Heart right ventricle (tissue), 16 donors: ENCODE results near the gene CCDC184. TPM values are rescaled to one million over a fixed set of nuclear protein-coding genes. Genes with fewer than 3 reads are reported as not detected.
A peak's percentile ranks its signal among the peaks of the same experiment; 100 is the strongest.

Source experiments
- ATAC-seq, 8 donors: fragments of 200-7000 bp; cut with Tn5 transposase; one replicate each; pipeline ENCODE4 v1.9.1; 2020; ENCODE audit warnings: mild to moderate bottlenecking in 8 of 8, moderate library complexity in 8 of 8, moderate number of reproducible peaks in 1 of 8
- DNase-seq, 2 donors: peaks; one replicate each; pipeline ENCODE4 v3.0.0-alpha.2; 2020
- H3K27ac ChIP-seq, 10 donors: fragments of 200-600 bp; sonication (generic) in 2 of 10; one replicate each; pipeline versions ENCODE4 v1.5.0 to v1.8.0; 2020 to 2022; ENCODE audit warnings: mild to moderate bottlenecking in 3 of 10
- H3K27me3 ChIP-seq, 7 donors: fragments of 200-600 bp; one replicate each; pipeline ENCODE4 v1.8.0; 2021 to 2022; ENCODE audit warnings: mild to moderate bottlenecking in 2 of 7
- H3K36me3 ChIP-seq, 9 donors: fragments of 200-600 bp; sonication (generic) in 1 of 9; one replicate each; pipeline versions ENCODE4 v1.5.0 to v1.8.0; 2020 to 2022; ENCODE audit warnings: mild to moderate bottlenecking in 2 of 9
- H3K4me1 ChIP-seq, 9 donors: fragments of 200-600 bp; sonication (generic) in 1 of 9; one replicate each; pipeline versions ENCODE4 v1.5.0 to v1.8.0; 2020 to 2022; ENCODE audit warnings: mild to moderate bottlenecking in 4 of 9
- H3K4me3 ChIP-seq, 10 donors: fragments of 200-600 bp; sonication (generic) in 2 of 10; one replicate each; pipeline versions ENCODE4 v1.5.0 to v1.8.0; 2020 to 2022; ENCODE audit warnings: mild to moderate bottlenecking in 7 of 10, moderate library complexity in 2 of 10
- H3K9me3 ChIP-seq, 11 donors: fragments of 200-600 bp in 10 of 11; sonication (generic) in 2 of 11; one replicate each; pipeline versions ENCODE4 v1.5.0 to v1.8.0; 2013 to 2022; ENCODE audit warnings: mild to moderate bottlenecking in 2 of 11, control low read depth in 1 of 11, moderate library complexity in 1 of 11
- WGBS, 2 donors: extraction: QIAGEN DNeasy Blood & Tissue Kit; methylation state at CpG; one replicate each; pipeline ENCODE4 v1.1.7; 2013; ENCODE audit warnings: inconsistent platforms in 1 of 2; 5-methylcytosine and 5-hydroxymethylcytosine counted together
- intact Hi-C, 10 donors: fragments of 100-400 bp; cut with DNase I; formaldehyde crosslinking; loops; one replicate each; pipeline versions ENCODE4 v1.11.1 to v1.14.2; 2022
- polyA plus RNA-seq, 2 donors: library from polyadenylated mRNA; stranded (reverse); fragments of 200-250 nt; gene quantifications; one replicate each; pipeline ENCODE4 v1.2.3, GENCODE V29; 2013
- total RNA-seq, 10 donors: library from RNA; stranded (reverse); fragmentation: NEBNext Ultra II Directional in 3 of 10; extraction: Animal tissue kit (Norgen Biotek cat#: 25700) in 3 of 10; gene quantifications; one replicate each; pipeline versions ENCODE4 v1.2.1 to v1.2.4, GENCODE V29; 2021 to 2023
- TF ChIP-seq, protein P1 (sequence below), 9 donors: fragments of 200-600 bp; sonication (generic) in 2 of 9; IDR thresholded peaks; one replicate each; pipeline versions ENCODE4 v1.5.0 to v1.8.0; 2021 to 2022; ENCODE audit warnings: antibody characterized with exemption in 9 of 9, mild to moderate bottlenecking in 5 of 9, moderate library complexity in 1 of 9
- donor health status: Arrhythmogenic right ventricular cardiomyopathy.
- donor health status: ischemic (EF 13 %, LVEDD 7.1; RV severe dilation, severe dysfunction).
- donor health status: healthy with polysubstance abuse.
- donor health status: DM: no; HTN: yes; CAD: no.
- donor health status: DM: no; HTN: no; CAD: no.
- donor health status: ischemic (EF 25% LVEDD 6.9; RV normal size, moderate dysfunction).
- donor health status: ischemic (EF 25% LVEDD 5.7; RV mildly dilated, moderate dysfunction).
- donor health status: healthy.
- donor health status: DM: yes; HTN: yes; CAD: no.
- donor health status: Ischemic cardiomyopathy.
- donor health status: ischemic (EF 35%, LVEDD 5.7; RV mildly dilated, moderate dysfunction).
- donor health status: nonischemic (EF 11% LVEDD 7.7; RV severe dilation, severe dysfunction).
- donor health status: DM: yes; HTN: yes; CAD: no.
- donor health status: PGD.
- donor health status: ischemic (EF 29% LVEDD 5.4; RV normal size, mild dysfunction).
- donor health status: nonischemic (EF 23%, LVEDD 6.1; RV moderate dilation, normal function).

The CCDC184 gene
- total and polyA plus RNA-seq, 12 donors, result 0.11 to 1.5 (median 0.49) TPM

DNA sequence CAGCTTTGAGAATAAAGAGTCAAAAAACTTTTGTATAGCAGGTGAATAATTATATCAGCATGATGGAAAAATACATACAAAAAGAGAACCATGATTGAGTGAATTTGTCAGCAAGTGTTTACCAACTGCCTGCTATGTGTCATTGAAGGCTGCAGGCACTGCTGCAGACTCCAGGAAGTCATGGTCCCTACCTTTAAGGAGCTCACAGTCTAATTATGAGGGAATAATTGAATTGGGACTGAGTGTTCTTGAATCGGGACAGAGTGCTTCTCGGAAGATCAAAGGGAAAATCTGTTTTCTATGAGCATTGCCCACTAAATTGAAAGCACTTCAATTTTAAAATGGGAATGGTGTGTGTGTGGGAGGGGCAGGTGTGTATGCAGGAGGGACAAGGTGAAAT, 10.2 kb downstream of the CCDC184 start:
- intact Hi-C loops, result loop anchor here in 2 of 10 donors (10.0 kb wide), 3 partner anchors 109 to 421 kb away; partner anchors contain the start of gene ZNF641 (in 1 of the 2)
- no peaks in the 10 kb centered on the region for H3K9me3 ChIP-seq
- H3K27me3 ChIP-seq, result peaks cover 0 to 13% (median 0%) of the 10 kb centered on the region in 7 donors
- ATAC-seq (no peak), DNase-seq (no peak)
- TF ChIP-seq, protein P1, sequence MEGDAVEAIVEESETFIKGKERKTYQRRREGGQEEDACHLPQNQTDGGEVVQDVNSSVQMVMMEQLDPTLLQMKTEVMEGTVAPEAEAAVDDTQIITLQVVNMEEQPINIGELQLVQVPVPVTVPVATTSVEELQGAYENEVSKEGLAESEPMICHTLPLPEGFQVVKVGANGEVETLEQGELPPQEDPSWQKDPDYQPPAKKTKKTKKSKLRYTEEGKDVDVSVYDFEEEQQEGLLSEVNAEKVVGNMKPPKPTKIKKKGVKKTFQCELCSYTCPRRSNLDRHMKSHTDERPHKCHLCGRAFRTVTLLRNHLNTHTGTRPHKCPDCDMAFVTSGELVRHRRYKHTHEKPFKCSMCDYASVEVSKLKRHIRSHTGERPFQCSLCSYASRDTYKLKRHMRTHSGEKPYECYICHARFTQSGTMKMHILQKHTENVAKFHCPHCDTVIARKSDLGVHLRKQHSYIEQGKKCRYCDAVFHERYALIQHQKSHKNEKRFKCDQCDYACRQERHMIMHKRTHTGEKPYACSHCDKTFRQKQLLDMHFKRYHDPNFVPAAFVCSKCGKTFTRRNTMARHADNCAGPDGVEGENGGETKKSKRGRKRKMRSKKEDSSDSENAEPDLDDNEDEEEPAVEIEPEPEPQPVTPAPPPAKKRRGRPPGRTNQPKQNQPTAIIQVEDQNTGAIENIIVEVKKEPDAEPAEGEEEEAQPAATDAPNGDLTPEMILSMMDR (IDR thresholded peaks at IDR 0.05), result no peak
- peaks cover 0 to 14% (median 8%) of the 10 kb centered on the region in 9 donors for H3K4me1 ChIP-seq
- H3K27ac ChIP-seq, result no peak overlapping the region
- 52 to 68% methylated on average over 2 of the region's 2 CpGs for WGBS, 2 donors
- no peaks in the 10 kb centered on the region for H3K36me3 ChIP-seq
- H3K4me3 ChIP-seq, result no peak overlapping the region

DNA sequence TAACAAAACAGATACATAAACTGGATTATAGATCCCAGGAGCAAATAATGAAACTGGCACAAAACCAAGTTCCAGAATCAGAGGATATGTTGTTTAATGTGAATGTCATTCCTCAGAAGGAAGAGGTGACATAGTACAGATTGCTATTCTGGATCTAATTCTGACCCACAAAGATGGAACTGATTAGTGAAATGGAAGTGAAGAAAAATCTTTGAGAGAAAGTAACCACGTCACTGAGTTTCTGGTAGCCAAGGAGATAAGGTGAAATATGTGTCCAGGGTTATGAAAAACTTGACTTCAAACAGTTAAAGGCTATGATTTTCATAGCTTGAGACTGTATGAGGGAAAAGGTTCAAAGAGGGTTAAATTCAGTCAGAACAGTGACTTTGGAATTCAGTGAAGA, 11.4 kb downstream of the CCDC184 start:
- ATAC-seq, result no peak
- no peak for DNase-seq
- H3K9me3 ChIP-seq, result no peaks in the 10 kb centered on the region
- H3K27ac ChIP-seq, result no peak overlapping the region
- H3K27me3 ChIP-seq, result peaks cover 0 to 12% (median 0%) of the 10 kb centered on the region in 7 donors
- no peak overlapping the region for H3K4me3 ChIP-seq
- H3K4me1 ChIP-seq, result peaks cover 0 to 25% (median 19%) of the 10 kb centered on the region in 9 donors
- 45 to 73% methylated on average over 1 of the region's 1 CpG for WGBS, 2 donors
- intact Hi-C loops, result loop anchor here in 4 of 10 donors (5.0 to 10.0 kb wide), 5 partner anchors 110 to 420 kb away; partner anchors contain the start of gene ZNF641 (in 4 of the 4)
- no peaks in the 10 kb centered on the region for H3K36me3 ChIP-seq
- TF ChIP-seq, protein P1 (IDR thresholded peaks at IDR 0.05), result no peak

DNA sequence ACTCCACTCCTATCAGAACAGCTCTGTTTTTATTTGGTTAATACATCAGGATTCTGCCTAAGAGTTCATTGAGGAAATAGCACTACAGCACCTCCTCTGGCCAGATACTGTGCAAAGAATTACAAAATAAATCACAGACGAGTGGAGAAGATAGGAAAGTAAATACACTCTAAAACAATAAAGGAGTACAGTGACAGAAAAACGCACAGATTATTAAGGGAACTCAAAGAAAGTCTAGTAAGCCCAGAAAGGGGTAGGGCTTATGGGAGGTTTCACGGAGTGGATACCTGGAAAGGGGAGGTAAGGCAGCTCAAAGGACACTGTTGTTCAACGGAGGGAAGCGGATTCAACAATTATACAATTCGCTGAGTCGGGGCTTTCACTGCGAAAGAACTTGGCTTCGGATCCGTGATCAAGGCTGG, 14.1 kb downstream of the CCDC184 start:
- H3K9me3 ChIP-seq, result no peaks in the 10 kb centered on the region
- peak overlapping the region; percentile 7 to 97 (median 75) for H3K4me3 ChIP-seq
- peaks cover 0 to 40% (median 23%) of the 10 kb centered on the region in 9 donors for H3K4me1 ChIP-seq
- peaks cover 0 to 3% (median 0%) of the 10 kb centered on the region in 7 donors for H3K27me3 ChIP-seq
- no peak for DNase-seq
- intact Hi-C loops, result loop anchor here in 5 of 10 donors (1.0 to 10.0 kb wide), 6 partner anchors 39 to 417 kb away; partner anchors contain the start of gene ZNF641 (in 4 of the 5)
- 1% methylated on average over 10 of the region's 10 CpGs for WGBS, 2 donors
- ATAC-seq, result peak; percentile 6 to 64 (median 38)
- TF ChIP-seq, protein P1 (IDR thresholded peaks at IDR 0.05), result peak in 8 of 9 donors; percentile 22 to 71 (median 52)
- peak overlapping the region; percentile 89 to 100 (median 100) for H3K27ac ChIP-seq
- peaks cover 0 to 6% (median 0%) of the 10 kb centered on the region in 9 donors for H3K36me3 ChIP-seq

DNA sequence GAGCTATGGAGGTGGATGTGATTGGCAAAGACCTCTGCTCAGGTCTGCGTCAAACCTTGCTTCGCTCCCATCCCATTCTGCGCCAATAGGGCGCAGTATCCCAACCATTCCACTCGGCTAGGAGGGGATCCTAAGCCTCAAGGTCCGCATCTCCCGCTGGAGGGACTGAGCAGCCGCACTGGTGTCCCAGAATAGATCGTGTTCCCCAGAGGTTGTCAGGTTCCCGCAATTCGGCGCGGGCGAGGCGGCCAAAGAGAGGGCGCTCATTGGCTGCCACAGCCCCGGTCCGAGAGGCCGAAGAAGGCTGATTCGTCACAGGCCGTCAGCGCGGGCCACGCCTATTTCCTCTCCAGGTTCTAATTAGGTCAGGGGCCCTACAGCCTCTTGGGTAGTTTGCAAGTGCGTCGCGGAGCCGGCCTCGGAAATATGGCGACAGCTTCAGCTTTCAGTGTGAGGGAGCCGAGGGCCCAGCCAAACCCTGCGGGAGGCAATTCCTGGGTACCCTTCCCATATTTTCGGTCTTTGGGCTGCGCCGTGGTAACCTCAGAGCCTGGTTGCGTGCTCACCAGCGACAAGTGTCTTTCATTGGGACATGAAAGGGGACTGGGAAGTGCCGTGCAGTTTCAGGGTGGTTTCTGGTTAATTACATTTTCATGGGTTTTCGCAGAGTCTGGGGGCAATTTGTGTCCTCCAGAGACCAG, 14.7 kb downstream of the CCDC184 start:
- peaks cover 0 to 3% (median 0%) of the 10 kb centered on the region in 7 donors for H3K27me3 ChIP-seq
- peaks cover 0 to 6% (median 0%) of the 10 kb centered on the region in 9 donors for H3K36me3 ChIP-seq
- intact Hi-C loops, result loop anchor here in 5 of 10 donors (1.0 to 10.0 kb wide), 6 partner anchors 40 to 417 kb away; partner anchors contain the start of gene ZNF641 (in 4 of the 5)
- peak overlapping the region; percentile 38 to 97 (median 75) for H3K4me3 ChIP-seq
- peak overlapping the region; percentile 89 to 100 (median 100) for H3K27ac ChIP-seq
- 1% methylated on average over 39 of the region's 39 CpGs for WGBS, 2 donors
- no peaks in the 10 kb centered on the region for H3K9me3 ChIP-seq
- DNase-seq, result peak; percentile 97 to 98
- H3K4me1 ChIP-seq, result peaks cover 0 to 36% (median 23%) of the 10 kb centered on the region in 9 donors
- TF ChIP-seq, protein P1 (IDR thresholded peaks at IDR 0.05), result no peak
- peak; percentile 98 to 100 (median 100) for ATAC-seq
